BJ (cell line): ENCODE results near the gene PCIF1. TPM values are rescaled to one million over a fixed set of nuclear protein-coding genes. Genes with fewer than 3 reads are reported as not detected.

ENCODE experiments used
- CTCF ChIA-PET: fragments of 350-600 bp; formaldehyde crosslinking; extraction: SDS; loops from one replicate; lab custom pipeline; 2021; ENCODE audit warnings: antibody characterized with exemption, inconsistent platforms; lab: Yijun Ruan, JAX
- POLR2A ChIA-PET: fragments of 300-600 bp; sonication (Branson Sonifier 250); formaldehyde crosslinking; extraction: SDS; loops from one replicate; lab custom pipeline; 2021; ENCODE audit warnings: antibody characterized with exemption; lab: Charles Lee
- DNase-seq: peaks from one replicate; pipeline ENCODE4 v3.0.0-alpha.2; 2011; ENCODE audit warnings: low read depth
- H3K27me3 ChIP-seq: 2 replicates; pipeline ENCODE4 v1.6.0; 2011; ENCODE audit warnings: low read length; ENCODE audit not compliant: control insufficient read depth, insufficient read depth
- H3K36me3 ChIP-seq: 2 replicates; pipeline ENCODE4 v1.5.1; 2011; ENCODE audit warnings: low read length; ENCODE audit not compliant: control insufficient read depth, insufficient read depth
- H3K4me3 ChIP-seq: 2 replicates; pipeline ENCODE4 v1.5.1; 2011; ENCODE audit warnings: low read depth, mild to moderate bottlenecking, control low read depth, low read length
- CTCF ChIP-seq: IDR thresholded peaks from 2 replicates; pipeline ENCODE4 v1.5.1; 2011; ENCODE audit warnings: low read depth, mild to moderate bottlenecking, control low read depth, inconsistent platforms, low read length, moderate library complexity; ENCODE audit not compliant: insufficient read depth
- polyA plus RNA-seq: library from polyadenylated mRNA; depleted of rRNA; stranded (reverse); fragments of >200 nt; gene quantifications from 2 replicates; pipeline ENCODE4 v1.2.3, GENCODE V29; 2011

The PCIF1 gene
- polyA plus RNA-seq, 1 experiment = 20.9 TPM

- no peak for DNase-seq
- POLR2A ChIA-PET = interaction anchor here (0.6 kb wide), 2 partner anchors 10 to 16 kb away, joined by 3 to 9 read pairs; no protein-coding TSS in a partner anchor
- H3K27me3 ChIP-seq = no peaks in the 10 kb centered on the region
- peak overlapping the region; percentile 51 for H3K4me3 ChIP-seq
- CTCF ChIA-PET = interaction anchor here (0.9 to 3.4 kb wide), 5 partner anchors 9 to 111 kb away, joined by 4 to 18 read pairs (median 8); no protein-coding TSS in a partner anchor
- TF ChIP-seq CTCF = no peak
- peaks cover 19% of the 10 kb centered on the region for H3K36me3 ChIP-seq
These were observed 1.0 kb downstream of the PCIF1 start for GRCh38 chr20:45935416-45936046.

GRCh38 chr20:45937765-45938164 is 3.3 kb downstream of the PCIF1 start:
- Histone ChIP-seq H3K4me3 (no peak overlapping the region), H3K36me3 (peaks cover 26% of the 10 kb centered on the region), H3K27me3 (no peaks in the 10 kb centered on the region)
- CTCF ChIA-PET = interaction anchor here (0.9 to 3.4 kb wide), 4 partner anchors 9 to 139 kb away, joined by 3 to 18 read pairs (median 6); no protein-coding TSS in a partner anchor
- no peak for DNase-seq
- POLR2A ChIA-PET = no interaction called here
- TF ChIP-seq CTCF = no peak

GRCh38 chr20:45938727-45939438 is 4.4 kb downstream of the PCIF1 start:
- Histone ChIP-seq H3K4me3 (no peak overlapping the region), H3K36me3 (peaks cover 37% of the 10 kb centered on the region), H3K27me3 (no peaks in the 10 kb centered on the region)
- no peak for DNase-seq
- ChIA-PET POLR2A (no interaction called here), CTCF (interaction anchor here (3.4 kb wide), 1 partner anchor 31 kb away, joined by 18 read pairs; no protein-coding TSS in a partner anchor)
- TF ChIP-seq CTCF = no peak

- Histone ChIP-seq H3K27me3 (no peaks in the 10 kb centered on the region), H3K36me3 (peaks cover 44% of the 10 kb centered on the region), H3K4me3 (no peak overlapping the region)
- no peak for DNase-seq
- TF ChIP-seq CTCF = no peak
- ChIA-PET POLR2A (no interaction called here), CTCF (no interaction called here)
These were observed 5.6 kb downstream of the PCIF1 start for GRCh38 chr20:45940053-45940452.

GRCh38 chr20:45940469-45940868 is 6.0 kb downstream of the PCIF1 start:
- no peak overlapping the region for H3K4me3 ChIP-seq
- ChIA-PET POLR2A (no interaction called here), CTCF (interaction anchor here (2.2 kb wide), 1 partner anchor 30 kb away, joined by 4 read pairs; no protein-coding TSS in a partner anchor)
- H3K27me3 ChIP-seq = no peaks in the 10 kb centered on the region
- peaks cover 45% of the 10 kb centered on the region for H3K36me3 ChIP-seq
- no peak for TF ChIP-seq CTCF
- DNase-seq = no peak
